Smooth muscle cell (in vitro differentiated cells): Measurements from ENCODE around the gene CRB2. TPM values are rescaled to one million over a fixed set of nuclear protein-coding genes. Genes with fewer than 3 reads are reported as not detected.

Source experiments
- DNase-seq: peaks from one replicate; lab custom pipeline; 2025; ENCODE audit not compliant: unreplicated experiment; lab: John Stamatoyannopoulos, UW
- H2AFZ ChIP-seq: fragments of 200-600 bp; sonication (generic); 2 replicates; pipeline ENCODE4 v1.6.0; 2016; ENCODE audit warnings: antibody characterized with exemption, low read depth, mild to moderate bottlenecking
- H3F3A ChIP-seq: fragments of 200-600 bp; sonication (generic); 2 replicates; pipeline ENCODE4 v1.6.0; 2017; ENCODE audit warnings: antibody characterized with exemption, low read depth
- H3K27ac ChIP-seq: fragments of 200-600 bp; sonication (generic); 2 replicates; pipeline ENCODE4 v1.5.1; 2016; ENCODE audit warnings: low read depth, mild to moderate bottlenecking
- H3K27me3 ChIP-seq: fragments of 200-600 bp; sonication (generic); 2 replicates; pipeline ENCODE4 v1.6.1; 2016; ENCODE audit warnings: low read depth, mild to moderate bottlenecking
- H3K36me3 ChIP-seq: fragments of 200-600 bp; sonication (generic); 2 replicates; pipeline ENCODE4 v1.5.1; 2016; ENCODE audit warnings: low read depth
- H3K4me1 ChIP-seq: fragments of 200-600 bp; sonication (generic); 2 replicates; pipeline ENCODE4 v1.5.1; 2016; ENCODE audit warnings: low read depth
- H3K4me2 ChIP-seq: fragments of 200-600 bp; sonication (generic); 2 replicates; pipeline ENCODE4 v1.6.0; 2016; ENCODE audit warnings: mild to moderate bottlenecking
- H3K4me3 ChIP-seq: fragments of 200-600 bp; sonication (generic); 2 replicates; pipeline ENCODE4 v1.5.1; 2016; ENCODE audit warnings: mild to moderate bottlenecking
- H3K79me2 ChIP-seq: fragments of 200-600 bp; sonication (generic); 2 replicates; pipeline ENCODE4 v1.6.0; 2016; ENCODE audit warnings: low read depth, mild to moderate bottlenecking
- H3K9ac ChIP-seq: fragments of 200-600 bp; sonication (generic); 2 replicates; pipeline ENCODE4 v1.6.0; 2016; ENCODE audit warnings: low read depth
- H3K9me3 ChIP-seq: fragments of 200-600 bp; sonication (generic); replicated peaks from 2 replicates; pipeline ENCODE4 v1.5.1; 2016; ENCODE audit warnings: low read depth
- H4K20me1 ChIP-seq: fragments of 200-600 bp; sonication (generic); 2 replicates; pipeline ENCODE4 v1.6.0; 2016; ENCODE audit warnings: low read depth
- WGBS: methylation state at CpG from one replicate; pipeline ENCODE4 v1.1.7; 2016; ENCODE audit warnings: low lambda C conversion rate; 5-methylcytosine and 5-hydroxymethylcytosine counted together
- polyA plus RNA-seq: library from polyadenylated mRNA; unstranded; fragments of >200 nt; fragmentation: Nextera tagmentation; extraction: Ambion mirVana; gene quantifications from 2 replicates; pipeline ENCODE4 v1.2.1, GENCODE V29; 2016
- total RNA-seq: library from RNA; depleted of rRNA; stranded (reverse); fragments of >200 nt; gene quantifications from 2 replicates; pipeline ENCODE4 v1.2.3, GENCODE V29; 2014
- TF ChIP-seq, protein P1 (sequence below): fragments of 200-600 bp; sonication (generic); IDR thresholded peaks from 2 replicates; pipeline ENCODE4 v1.5.1; 2017; ENCODE audit warnings: borderline replicate concordance, mild to moderate bottlenecking, antibody characterized with exemption; ENCODE audit not compliant: insufficient read depth, poor library complexity, severe bottlenecking

The CRB2 gene
- total and polyA plus RNA-seq, 2 experiments from 2014 or later, result 1.7 to 3.1 TPM

- Histone ChIP-seq H3K36me3 (no peaks in the 10 kb centered on the region), H2AFZ (no peak overlapping the region), H4K20me1 (no peaks in the 10 kb centered on the region), H3K4me3 (no peak overlapping the region), H3K9ac (no peak overlapping the region), H3K79me2 (no peaks in the 10 kb centered on the region), H3K9me3 (no peaks in the 10 kb centered on the region), H3K27me3 (no peaks in the 10 kb centered on the region), H3F3A (peaks cover 10% of the 10 kb centered on the region), H3K27ac (no peak overlapping the region), H3K4me2 (no peak overlapping the region), H3K4me1 (peaks cover 25% of the 10 kb centered on the region)
- DNase-seq, result no peak
- TF ChIP-seq, protein P1, sequence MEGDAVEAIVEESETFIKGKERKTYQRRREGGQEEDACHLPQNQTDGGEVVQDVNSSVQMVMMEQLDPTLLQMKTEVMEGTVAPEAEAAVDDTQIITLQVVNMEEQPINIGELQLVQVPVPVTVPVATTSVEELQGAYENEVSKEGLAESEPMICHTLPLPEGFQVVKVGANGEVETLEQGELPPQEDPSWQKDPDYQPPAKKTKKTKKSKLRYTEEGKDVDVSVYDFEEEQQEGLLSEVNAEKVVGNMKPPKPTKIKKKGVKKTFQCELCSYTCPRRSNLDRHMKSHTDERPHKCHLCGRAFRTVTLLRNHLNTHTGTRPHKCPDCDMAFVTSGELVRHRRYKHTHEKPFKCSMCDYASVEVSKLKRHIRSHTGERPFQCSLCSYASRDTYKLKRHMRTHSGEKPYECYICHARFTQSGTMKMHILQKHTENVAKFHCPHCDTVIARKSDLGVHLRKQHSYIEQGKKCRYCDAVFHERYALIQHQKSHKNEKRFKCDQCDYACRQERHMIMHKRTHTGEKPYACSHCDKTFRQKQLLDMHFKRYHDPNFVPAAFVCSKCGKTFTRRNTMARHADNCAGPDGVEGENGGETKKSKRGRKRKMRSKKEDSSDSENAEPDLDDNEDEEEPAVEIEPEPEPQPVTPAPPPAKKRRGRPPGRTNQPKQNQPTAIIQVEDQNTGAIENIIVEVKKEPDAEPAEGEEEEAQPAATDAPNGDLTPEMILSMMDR, result no peak
- 65% methylated on average over 44 of the region's 58 CpGs for WGBS
Measured at GRCh38 chr9:123372766-123373446, 16.9 kb downstream of the CRB2 start.

GRCh38 chr9:123373447-123373923 is 17.5 kb downstream of the CRB2 start:
- H2AFZ ChIP-seq, result no peak overlapping the region

GRCh38 chr9:123373946-123374345 is 17.9 kb downstream of the CRB2 start:
- Histone ChIP-seq H3K79me2 (no peaks in the 10 kb centered on the region), H3K9me3 (no peaks in the 10 kb centered on the region), H2AFZ (no peak overlapping the region), H3F3A (peaks cover 13% of the 10 kb centered on the region), H3K27ac (no peak overlapping the region), H4K20me1 (no peaks in the 10 kb centered on the region), H3K4me3 (no peak overlapping the region), H3K36me3 (no peaks in the 10 kb centered on the region), H3K9ac (no peak overlapping the region), H3K4me2 (peak overlapping the region; percentile 68), H3K27me3 (no peaks in the 10 kb centered on the region), H3K4me1 (peaks cover 25% of the 10 kb centered on the region)
- TF ChIP-seq, protein P1, result no peak
- 3% methylated on average over 8 of the region's 10 CpGs for WGBS
- DNase-seq, result no peak

More at GRCh38 chr9:123373447-123373923, 17.5 kb downstream of the CRB2 start:
- TF ChIP-seq, protein P1, result no peak
- no peak overlapping the region for H3K9ac ChIP-seq
- no peaks in the 10 kb centered on the region for H3K79me2 ChIP-seq
- no peak for DNase-seq
- H3K4me3 ChIP-seq, result no peak overlapping the region
- H3F3A ChIP-seq, result peaks cover 13% of the 10 kb centered on the region
- H4K20me1 ChIP-seq, result no peaks in the 10 kb centered on the region
- no peaks in the 10 kb centered on the region for H3K27me3 ChIP-seq
- no peaks in the 10 kb centered on the region for H3K9me3 ChIP-seq
- WGBS, result 40% methylated on average over 58 of the region's 60 CpGs
- no peak overlapping the region for H3K27ac ChIP-seq
- H3K4me2 ChIP-seq, result peak overlapping the region; percentile 68
- peaks cover 25% of the 10 kb centered on the region for H3K4me1 ChIP-seq
- H3K36me3 ChIP-seq, result no peaks in the 10 kb centered on the region
